ENCODE data around the gene GBF1.
"Not testable (repeated sequence)": the region's sequence is repeated elsewhere in the genome, so short reads cannot be mapped to it uniquely, and the experiment has no call there.

Gene GBF1

DNA sequence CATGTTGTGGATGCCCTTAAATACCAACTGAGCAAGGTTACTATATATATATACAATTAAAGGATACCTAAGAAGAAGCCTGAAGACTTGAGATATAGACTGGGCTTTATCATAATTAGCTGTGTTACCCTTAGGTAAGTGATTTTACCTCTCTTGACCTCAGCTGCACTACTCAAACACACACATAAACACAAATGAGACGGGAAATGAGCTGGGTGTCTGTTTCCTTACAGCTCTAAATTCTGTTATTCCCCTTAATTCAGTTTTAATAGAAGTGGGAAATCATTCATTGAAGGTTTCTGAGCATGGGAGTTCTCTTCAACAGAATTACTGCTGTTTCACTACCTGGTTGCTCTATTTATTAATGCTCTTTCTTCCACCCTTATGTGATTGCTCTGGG, 60.7 kb downstream of the GBF1 start:
- ATAC-seq: no peak

DNA sequence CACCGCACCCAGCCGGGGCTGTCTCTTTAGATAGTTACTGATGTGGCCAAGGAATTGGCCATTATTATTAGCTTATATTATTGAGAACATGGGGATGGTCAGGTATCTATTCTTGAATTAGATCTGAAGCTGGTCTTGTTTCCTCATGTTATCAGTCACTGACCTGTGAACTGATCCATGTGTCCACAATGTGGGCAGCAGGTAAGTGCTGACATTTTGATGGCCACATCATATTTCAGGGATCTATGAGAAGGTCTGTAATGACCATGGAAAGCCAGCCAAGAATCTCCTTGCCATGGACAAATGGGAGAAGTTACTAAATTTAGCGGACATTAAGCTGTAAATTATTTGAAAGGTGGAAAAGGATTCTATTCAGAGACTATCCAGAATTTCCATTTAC, 61.4 kb downstream of the GBF1 start:
- no peak for ATAC-seq

DNA sequence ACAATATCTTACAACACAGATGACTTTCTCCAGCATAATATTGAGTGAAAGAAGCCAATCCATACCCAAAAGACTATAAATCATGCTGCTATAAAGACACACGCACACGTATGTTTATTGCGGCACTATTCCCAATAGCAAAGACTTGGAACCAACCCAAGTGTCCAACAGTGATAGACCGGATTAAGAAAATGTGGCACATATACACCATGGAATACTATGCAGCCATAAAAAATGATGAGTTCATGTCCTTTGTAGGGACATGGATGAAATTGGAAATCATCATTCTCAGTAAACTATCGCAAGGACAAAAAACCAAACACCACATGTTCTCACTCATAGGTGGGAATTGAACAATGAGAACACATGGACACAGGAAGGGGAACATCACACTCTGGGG, 63.0 kb downstream of the GBF1 start:
- ATAC-seq: not testable (repeated sequence)

DNA sequence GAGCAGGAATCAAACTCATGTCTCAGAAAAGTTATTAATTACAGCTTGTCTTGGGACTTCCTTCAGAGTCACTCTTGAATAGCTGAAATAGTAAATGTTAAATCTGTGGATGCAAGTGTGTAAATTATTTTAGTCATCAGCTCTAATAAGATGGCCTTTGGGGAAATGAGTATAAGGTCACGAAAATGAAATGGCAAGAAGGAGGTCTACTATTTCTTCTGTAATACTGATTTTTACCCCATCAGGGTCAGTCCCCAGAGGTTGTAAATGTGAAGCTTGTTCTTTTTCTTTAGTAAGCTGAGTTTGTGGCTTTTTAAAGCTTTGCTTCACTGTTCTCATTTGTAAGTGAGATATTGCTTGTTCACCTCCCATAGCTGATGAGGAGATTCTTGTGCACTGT, 63.9 kb downstream of the GBF1 start:
- no peak for ATAC-seq

DNA sequence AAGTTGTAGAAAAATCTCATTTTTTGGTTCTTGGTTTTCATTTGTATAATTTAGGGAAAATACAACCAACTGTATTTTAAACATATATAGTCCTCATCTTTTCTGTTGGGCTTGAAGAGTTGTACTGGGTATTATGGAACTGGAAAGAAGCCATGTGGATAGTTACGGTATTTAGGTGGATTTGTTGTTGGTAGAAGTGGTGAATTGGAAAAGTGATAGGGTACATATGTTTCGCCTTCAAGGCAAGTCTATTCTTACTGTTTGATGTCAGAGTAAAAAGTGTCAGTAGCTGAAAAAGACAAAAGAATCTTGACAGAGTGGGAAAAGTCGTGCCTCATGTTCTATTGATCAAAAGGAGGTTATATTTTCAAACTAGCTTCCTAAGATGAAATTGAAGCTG, 64.6 kb downstream of the GBF1 start:
- ATAC-seq: no peak

DNA sequence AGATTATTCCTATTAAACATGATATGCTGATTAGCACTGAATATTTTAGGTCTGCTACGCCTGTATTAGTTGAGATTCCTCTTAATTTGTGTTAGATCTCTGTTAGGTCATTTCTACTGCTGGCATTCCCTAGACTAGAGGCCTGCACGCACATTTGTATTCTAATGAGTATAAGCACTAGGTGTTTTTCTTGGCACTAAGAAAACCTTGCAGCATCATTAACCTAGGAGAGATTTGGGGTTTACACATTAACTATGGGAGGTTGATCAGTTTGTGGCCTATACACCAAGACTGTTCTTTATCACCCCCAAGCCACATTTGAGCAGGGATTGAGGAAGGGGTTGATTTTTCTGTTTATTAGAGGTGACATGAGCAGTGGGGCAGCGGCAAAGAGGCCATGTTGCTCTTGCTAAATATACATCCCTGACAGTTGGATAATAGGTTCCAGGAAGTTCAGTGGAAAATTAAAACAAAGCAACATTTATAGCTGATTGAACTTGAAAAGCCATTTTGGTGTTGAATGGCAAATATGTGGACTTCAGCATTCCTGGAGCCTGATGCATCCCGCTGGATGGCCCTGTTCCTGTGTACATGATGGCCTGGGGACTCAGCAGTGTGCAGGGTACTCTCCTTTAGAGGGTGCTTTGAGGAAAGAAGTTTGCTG, 65.2 kb downstream of the GBF1 start:
- ATAC-seq: no peak

DNA sequence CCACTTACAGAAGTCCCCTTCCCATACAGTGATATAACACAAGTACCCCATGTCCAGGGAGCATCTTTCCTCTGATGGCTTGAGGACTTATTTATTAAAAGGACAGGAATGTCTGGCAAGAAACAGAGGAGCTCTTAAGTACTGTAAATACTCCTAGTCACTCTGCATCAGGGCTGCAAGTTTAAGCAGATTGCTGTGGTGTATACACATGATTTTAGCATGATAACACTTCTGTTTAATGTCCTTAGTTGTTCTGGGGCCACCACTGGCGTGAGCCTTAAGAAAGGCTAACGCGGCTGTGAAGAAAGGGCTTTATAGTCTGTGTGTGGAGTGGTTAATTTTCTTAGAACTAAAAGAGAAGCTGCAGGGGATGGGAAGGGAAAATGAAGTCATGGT, 65.7 kb downstream of the GBF1 start:
- ATAC-seq: no peak

DNA sequence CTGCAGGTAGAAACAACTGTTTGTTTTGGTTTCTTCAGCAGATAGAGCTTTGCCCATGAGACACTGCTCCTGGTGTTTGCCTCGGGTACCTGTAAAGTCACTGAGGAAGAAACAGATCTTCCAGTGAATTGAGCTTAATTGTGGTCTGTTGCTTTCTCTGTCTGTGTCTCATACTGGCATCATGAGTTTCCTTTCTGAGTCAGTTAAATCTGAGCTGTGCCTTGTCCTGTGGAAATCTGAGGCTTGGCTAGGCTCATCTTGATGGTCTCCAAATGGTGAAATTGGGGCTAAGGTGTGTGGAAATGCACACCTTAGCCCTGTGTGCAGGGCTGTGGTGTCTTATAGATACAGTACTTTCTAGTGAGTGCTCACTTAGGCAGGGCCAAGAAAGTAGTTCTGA, 67.4 kb downstream of the GBF1 start:
- ATAC-seq: peak; percentile 13 to 58

DNA sequence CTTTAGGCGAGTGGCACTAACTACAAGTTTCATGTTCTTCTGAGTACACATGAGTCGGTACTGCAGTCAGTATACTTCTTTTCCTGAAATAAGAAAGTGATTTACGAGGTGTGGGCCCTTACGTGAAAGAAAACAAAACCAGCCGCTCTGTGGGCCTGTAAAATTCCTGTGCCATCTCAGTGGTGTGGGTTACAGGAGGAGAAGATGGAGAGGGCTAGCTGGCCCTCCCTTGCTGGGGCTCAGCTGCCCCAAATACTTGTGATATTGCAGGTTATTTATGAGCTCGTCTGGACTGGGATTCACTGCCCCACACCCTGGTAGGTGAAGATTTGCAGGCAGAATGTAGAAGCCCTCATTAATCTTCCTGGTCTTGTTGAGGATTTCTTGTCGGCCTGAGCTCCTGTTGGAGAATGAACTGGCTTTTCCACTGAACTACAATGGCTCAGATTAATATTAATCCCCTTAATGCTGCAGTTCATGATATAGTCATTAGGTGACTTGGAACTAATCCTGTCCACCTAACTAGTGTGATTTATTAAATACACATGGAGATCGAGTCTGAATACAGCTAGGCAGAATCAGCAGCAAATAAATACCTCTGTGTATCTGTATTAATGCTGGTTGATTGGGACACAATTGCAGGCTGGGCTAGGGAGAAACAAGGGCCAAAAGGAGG, 68.0 kb downstream of the GBF1 start:
- ATAC-seq: no peak

DNA sequence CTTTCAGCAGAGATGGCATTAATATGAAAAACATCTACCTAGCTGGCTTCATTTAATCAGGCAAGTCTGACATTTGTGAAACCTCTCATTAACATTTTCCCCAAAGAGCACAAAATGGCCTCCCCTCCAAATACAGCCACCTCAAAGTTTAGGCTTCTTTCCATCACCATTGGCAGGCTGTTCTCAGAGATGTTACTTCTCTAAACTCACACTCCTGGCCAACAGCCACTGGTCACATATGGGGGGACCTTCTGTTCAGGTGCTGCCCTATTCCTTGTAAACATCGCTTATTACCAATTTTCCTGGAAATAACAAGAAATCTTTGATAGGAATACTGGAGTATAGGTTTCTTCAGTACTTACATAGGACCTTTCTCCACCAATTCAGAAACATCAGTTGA, 69.5 kb downstream of the GBF1 start:
- ATAC-seq: no peak

DNA sequence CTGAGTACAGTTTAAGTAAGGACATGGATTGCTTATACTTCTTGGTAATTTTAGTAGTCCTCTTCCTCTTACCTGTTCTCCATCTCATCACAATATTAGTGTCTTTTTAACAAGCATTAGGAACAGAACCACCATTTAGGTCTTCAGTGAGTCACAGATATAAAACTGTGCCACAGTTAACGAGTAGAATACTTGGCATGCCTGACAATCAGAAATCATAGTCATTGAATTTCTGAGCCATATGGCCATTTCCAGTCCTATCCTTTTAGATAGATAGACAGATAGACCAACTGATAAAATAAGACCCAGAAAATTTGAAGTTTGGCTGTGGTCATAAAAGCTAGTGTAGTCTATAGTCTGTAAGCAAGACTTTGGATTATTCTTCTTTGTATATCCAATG, 71.1 kb downstream of the GBF1 start:
- no peak for ATAC-seq

DNA sequence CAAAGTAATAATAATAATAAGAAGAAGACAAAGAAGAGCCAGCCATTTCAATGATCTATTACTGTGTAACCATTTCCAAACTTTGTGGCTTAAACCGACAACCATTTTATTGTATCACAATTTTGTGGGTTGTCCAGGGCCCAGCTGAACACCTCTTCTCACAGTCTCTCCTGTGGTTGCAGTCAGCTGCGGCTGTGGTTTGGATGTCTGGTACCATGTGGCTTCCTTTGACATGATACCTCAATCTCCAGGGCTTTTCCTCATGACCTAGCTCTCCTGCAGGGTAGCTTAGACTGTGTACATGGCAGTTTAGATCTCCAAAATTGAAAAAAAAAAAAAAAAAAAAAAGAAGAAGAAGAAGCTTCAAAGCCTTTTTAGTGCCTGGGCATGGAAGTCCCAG, 77.6 kb downstream of the GBF1 start:
- ATAC-seq: peak in 1 of 2 donors; percentile 74

DNA sequence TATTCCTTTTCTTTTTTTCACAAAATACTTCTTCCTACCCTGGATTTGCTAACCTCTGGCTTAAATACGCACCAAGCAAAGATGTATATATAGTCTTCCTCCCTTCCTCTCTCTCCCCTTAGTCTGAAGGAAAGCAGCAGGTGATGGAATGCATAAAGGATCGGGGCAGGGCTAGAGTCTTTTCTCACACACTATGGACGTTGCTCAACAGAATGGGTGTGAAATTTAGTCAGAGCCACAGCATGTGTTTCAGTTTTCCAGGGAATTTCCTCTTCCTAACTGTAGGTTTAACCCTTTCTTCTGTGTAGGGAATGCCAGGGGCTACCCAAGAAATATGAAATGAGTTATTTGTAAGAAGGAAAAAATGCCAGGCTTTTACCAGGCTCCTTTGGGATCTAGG, 78.7 kb downstream of the GBF1 start:
- no peak for ATAC-seq

DNA sequence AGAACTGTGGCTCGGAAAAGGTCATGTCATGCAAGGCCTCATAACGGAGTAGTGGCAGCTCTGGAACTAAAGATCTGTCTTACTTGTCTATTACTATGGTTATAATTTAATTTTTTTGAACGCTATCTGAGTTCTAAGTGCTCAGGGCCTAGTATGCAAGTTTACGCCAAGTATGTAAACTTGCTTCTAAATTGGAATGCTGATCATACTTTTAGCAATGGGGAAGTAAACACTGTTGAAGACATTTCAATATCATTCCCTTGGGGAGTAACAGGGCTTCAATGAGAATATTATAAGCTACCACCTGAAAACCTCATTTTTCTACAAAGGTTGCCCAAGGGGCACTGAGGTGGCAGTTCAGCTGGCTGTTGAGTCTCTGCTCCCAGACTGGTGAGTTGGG, 80.7 kb downstream of the GBF1 start:
- no peak for ATAC-seq

DNA sequence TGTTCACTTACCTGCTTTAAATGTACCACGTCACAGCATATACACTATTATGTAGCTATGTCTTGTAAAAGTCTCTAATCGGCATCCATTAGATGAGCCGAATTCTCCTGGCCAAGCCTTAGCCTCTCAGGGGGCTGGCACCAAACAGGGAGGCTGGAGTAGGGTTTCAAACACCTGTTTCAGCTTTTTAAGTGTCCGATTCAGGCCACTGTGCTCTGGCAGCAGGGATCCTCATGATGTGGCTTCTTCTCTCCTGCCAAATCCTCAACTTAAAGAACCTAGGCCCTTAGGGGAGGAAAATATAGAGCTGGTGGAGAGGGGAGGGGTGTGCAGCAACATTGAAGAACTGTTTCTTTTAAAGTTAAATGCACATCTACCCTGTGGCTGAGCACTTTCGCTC, 81.7 kb downstream of the GBF1 start:
- no peak for ATAC-seq

DNA sequence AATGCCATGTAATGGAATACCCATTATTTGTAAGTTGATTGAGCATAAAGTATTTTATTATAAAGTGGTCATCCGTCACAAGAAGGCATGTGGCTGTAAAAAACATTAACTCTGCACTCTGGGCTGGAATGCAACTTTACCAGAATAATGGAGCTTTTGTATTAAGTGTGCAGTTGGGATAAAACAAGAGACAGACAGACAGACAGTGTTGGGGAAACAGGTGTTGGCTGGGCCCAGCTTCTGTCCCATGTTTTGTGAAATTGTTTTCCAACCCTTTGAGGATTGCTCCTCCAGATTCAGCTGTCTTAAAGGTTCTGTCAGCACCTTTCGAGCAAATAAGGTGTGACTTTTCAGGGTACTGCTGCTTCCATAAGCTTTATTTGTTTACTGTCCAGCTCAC, 82.3 kb downstream of the GBF1 start:
- ATAC-seq: no peak

DNA sequence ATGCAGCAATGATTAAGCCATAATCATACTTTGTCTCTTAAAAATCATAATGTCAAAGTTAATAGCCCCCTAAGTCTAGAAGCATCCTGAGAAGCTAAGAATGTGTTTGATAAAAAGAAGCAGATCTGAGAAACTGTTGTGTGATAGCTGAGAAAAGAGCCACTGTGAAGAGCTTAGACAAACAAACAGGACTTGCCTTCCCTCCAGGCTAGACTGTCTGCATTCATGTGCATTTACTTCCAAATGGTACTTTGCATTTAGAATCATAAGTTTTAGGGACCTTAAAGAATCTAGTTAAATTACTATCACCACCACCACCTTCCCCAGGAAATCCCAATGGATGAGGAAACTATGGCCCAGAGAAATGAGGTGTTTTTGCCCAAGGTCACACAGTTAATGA, 87.4 kb downstream of the GBF1 start:
- ATAC-seq: no peak

DNA sequence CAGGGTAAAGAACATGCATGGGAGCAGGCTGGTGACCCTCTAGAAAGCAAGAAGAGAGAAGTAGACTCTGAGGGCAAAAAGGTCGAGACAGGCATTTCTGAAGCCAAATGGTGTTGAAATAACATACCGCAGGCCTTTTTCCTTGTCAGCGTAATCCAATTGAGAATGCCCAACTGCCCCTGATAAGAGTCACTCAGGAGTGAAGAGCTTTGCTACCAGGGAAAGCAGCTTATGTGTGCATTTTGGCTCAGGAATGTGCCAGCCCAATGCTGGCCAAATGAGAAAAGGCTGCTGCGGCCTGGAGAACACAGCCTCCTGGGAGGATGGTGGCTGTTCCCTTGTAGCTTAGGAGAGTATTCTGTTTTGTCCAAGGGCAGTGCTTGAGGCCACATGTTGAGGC, 88.8 kb downstream of the GBF1 start:
- ATAC-seq: no peak

DNA sequence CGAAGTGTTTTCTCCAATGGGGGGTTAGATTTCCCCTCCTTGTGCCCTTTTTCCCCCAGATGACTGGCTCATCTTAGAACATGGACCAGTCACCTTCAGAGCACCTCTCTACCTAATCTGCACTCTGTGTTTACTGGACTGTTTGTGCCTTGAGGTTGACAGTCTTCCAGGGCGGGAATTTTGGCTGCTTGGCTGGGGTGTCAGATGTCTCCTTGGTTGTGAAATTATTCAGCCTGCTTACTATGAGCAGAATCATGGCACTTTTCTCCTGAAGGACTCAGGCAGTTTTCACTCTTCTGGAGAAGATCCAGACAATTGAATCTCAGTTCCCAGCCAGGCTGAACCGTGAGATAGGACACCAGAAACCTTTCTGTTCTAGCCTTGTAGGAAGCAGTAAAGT, 89.9 kb downstream of the GBF1 start:
- ATAC-seq: no peak

DNA sequence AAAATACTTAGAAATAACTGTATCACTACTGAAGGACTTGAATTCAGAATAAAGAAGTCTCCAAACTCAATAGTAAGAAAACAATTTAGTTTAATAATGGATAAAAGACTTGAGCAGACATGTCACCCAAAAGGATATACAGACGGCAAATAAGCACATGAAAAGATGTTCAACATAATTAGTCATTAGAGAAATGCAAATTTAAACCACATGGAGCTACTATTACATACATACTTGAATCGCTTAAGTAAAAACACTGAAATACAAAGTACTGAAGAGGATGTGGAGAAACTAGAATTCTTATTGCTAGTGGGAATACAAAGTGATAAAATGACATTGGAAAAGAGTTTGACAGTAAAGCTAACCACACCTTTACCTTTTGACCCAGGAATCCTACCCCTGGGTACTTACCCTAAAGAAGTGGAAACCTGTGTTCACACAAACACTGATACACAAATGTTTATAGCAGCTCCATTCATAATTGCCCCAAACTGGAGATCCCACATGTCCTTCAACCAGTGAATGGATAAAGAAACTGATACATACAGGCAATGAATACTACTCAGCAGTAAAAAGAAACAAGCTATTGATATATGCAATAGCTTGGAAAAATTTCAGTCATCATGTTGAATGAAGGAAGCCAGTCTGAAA, 95.8 kb downstream of the GBF1 start:
- peak; percentile 51 to 67 for ATAC-seq

DNA sequence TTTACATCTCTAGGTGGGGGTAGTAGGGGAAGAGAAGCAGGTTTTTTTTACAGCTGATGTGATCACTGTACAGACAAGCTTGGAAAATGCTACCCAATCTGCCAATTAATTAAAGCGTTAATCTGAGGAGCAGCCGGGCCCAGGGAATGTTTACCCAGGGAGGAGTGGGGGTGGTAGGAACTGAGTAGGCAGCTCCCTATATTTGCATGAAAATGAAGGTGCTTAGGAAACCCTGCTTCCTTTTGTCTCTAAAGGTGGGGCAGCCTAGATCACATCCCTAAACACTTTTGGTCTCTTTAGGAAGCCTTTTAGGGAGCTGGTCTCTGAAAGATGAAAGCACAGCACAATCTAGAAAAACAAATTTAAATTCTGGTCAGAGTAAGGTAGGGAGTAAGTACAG, 97.1 kb downstream of the GBF1 start:
- no peak for ATAC-seq

DNA sequence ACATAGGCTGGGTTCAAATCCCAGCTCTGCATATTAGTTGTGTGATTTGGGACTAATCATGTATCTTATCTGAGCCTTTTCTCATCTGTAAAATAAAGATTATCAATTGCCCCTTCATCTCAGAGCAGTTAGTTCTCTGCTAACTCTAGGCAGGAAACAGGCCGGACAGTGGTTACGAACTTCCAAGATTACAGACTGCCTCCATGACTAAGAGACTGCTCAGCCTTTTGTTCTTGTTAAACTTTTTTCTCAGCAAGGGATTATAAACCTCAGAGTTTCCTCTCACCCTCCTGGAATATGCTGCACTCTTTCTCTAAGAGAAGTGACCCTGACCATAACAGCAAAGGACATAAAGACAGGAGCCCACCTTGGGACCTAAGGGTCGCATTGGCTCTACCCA, 97.6 kb downstream of the GBF1 start:
- no peak for ATAC-seq

DNA sequence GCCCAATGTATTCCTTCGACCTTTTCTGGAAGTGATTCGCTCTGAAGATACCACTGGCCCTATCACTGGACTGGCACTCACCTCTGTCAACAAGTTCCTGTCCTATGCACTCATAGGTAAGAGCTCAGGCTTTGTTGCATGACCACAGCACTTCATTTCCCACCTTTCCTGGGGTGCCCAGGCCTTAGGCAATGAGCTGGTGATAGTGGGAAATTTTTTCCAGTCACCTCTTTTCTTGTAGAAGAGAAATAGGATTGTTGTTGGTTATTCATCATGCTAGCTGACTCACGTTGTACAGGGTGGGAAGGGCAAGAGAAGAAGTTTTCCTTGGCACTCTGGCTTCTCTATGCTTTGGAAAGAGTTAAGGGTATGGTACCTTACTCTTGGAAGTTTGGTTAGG, 98.7 kb downstream of the GBF1 start:
- no peak for ATAC-seq

DNA sequence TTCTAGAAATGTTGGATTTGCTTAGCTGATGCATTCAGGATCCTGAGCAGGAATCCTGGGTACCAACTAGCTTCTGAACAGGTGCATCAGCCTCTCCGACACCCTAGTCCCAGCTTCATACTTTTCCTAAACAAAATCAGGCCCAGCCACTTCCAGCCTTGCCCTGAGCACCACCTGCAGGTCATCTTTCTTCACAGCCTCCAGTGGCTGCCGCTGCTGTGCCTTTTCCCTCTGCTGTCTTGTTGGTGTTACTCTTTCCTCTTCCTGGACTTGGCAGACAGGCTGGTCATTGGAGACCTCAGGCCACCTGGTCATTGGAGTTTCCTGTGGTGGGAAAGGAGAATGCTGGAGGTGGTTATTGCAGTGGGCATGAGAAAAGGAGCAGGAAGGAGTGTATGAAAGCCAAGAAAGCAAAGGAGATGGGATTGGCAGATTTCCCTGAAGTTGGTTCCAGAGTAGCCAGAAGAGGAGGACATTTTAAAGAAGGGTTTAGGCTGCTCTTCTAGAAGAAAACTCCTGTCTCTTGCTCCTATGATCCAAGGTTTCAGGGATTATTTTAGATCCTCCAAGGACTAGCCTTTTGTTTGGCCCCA, 102.0 kb downstream of the GBF1 start:
- no peak for ATAC-seq

All from activated CD4-positive, CD25-positive, alpha-beta regulatory T cell treated with anti-CD3 and anti-CD28 coated beads, Interleukin-2, amount 50 U/mL, for 24 hours (primary cell).